GM19240 (cell line): ENCODE results near the gene MDGA2.
"Not testable (repeated sequence)": the region's sequence is repeated elsewhere in the genome, so short reads cannot be mapped to it uniquely, and the experiment has no call there.

ENCODE experiments used
- DNase-seq: peaks from one replicate; pipeline ENCODE4 v3.0.0; 2011; ENCODE audit warnings: low spot score; ENCODE audit not compliant: insufficient read length

Gene MDGA2

GRCh38 chr14:46964378-46964777, 711.0 kb downstream of the MDGA2 start:
- DNase-seq: no peak

- no peak for DNase-seq
Observed at GRCh38 chr14:46951103-46951502, 724.3 kb downstream of the MDGA2 start.

- no peak for DNase-seq
Observed at GRCh38 chr14:46940611-46941010, 734.8 kb downstream of the MDGA2 start.

DNA sequence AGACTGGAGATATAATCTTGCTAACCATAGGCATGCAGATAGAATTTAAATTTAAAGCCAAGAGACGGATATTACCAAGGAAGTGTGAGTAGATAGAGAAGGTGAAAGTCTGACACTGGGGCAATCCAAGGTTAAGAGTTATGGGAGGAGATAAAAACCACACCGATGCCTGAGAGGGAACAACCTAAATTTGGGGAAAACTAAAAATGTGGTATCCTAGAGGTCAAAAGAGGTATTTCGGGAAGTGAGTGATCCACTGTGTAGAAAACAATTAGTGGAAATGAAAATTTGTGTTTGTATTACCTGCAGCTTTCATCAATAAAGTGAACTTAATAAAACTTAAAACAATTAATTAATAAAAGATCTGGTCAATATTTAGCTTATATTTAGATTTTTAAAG, 754.9 kb downstream of the MDGA2 start:
- DNase-seq: no peak

DNA sequence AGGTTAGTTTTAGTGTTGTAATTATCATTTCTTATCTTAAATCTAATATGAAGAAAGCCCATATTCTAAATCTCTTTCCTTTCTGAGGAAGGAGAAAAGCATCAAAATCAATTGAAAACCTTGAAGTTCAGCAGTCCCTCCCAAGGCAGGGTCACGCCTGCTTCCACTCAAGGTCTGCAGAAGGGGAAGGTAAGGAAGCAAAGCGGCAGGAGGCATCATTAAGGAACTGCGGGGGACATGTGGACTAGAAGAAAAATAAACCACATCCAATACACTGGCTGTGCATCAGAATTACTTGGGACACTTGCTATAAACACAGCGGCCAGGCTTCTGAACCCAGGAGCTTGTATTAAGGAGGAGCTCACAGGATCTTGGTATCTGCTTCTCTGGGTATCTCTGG, 759.9 kb downstream of the MDGA2 start:
- not testable (repeated sequence) for DNase-seq

DNA sequence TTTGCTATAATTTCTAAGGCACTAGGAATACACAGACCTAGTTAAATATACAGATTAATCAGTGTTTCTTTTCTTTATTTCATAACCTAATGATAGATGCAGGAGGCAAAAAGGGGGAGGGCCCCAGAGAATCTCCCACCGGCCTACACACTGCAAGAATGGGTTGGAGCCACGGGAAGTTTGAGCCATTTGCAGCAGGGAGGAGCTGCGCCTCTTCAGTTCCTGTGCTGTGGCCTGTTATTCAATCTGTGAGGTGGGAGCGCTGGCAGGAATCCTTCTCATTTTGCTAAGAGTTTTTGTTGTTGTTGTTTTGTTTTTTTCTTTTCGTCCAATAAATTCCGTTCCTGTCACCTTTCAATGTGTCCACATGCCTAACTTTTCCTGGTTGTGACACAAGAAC, 772.6 kb downstream of the MDGA2 start:
- no peak for DNase-seq

GRCh38 chr14:46894476-46894875, 780.9 kb downstream of the MDGA2 start:
- no peak for DNase-seq

GRCh38 chr14:46887144-46887543, 788.3 kb downstream of the MDGA2 start:
- no peak for DNase-seq

DNA sequence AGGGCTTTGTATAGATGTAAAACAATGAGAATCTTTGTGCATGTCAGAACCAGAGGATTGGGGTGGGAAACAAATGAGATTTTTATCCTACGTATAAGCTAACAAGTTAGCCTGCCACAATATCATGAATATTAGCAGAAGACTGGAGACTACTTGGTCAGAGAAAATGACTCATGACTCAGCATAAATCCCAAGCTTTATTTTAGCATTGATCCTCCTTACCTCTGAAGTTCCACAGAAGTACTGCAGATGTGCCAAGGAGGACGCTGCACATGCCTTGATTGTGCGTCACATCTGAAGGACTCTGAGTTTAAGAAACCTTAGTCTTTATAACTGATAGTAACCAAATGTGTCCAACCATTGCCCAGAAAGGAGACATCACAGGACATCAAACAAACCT, 789.8 kb downstream of the MDGA2 start:
- no peak for DNase-seq

DNA sequence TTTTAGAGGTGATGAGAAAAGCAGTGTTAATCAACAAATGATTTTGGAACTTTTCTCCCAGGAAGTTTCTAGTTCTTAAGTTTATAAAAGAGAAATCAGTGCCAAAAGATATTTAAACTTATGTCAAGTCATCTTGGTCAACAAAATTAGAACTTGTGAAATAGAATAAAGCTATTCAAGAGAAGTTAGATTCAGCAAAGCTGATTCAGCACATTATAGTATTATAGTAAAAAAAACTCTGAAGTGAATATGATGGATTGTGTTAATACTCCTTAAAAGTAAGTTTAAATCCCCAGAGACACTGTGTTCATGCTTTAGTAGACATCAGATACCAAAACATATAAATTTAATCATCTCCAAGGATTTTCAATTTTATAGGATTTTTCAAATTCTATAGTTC, 813.7 kb downstream of the MDGA2 start:
- no peak for DNase-seq

GRCh38 chr14:46840944-46841720, 834.3 kb downstream of the MDGA2 start:
- no peak for DNase-seq

DNA sequence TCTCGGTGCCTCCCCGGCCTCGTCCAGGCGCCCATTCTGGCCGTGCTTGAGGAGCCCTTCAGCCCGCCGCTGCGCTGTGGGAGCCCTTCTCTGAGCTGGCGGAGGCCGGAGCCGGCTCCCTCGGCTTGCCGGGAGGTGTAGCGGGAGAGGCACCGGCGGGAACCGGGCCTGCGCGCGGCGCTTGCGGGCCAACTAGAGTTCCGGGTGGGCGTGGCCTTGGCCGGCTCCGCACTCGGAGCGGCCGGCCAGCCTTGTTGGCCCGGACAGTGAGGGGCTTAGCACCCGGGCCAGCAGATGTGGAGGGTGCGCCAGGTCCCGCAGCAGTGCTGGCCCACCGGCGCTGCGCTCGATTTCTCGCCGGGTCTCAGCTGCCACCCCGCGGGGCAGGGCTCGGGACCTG, 855.1 kb downstream of the MDGA2 start:
- no peak for DNase-seq

GRCh38 chr14:46819117-46819516, 856.3 kb downstream of the MDGA2 start:
- DNase-seq: no peak

DNA sequence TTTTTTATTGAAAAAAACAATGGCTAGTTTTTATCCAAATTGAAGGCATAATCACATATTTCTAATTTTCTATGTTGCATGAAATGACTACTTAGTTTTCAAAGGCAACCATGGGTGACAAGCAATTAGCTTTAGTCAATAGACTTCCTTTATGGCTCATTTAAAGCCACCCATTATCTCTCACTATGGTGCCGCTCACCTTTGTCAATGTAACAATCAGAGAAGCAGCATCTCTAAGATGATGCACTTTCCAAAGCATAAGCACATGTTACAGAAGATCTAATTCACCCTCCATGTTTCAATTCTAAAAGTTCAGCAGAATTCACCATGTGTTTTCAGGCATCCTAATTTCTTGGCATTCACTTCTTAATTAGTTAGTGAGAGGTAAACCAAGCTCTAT, 857.3 kb downstream of the MDGA2 start:
- no peak for DNase-seq

- DNase-seq: no peak
Observed at GRCh38 chr14:46793144-46793543, 882.3 kb downstream of the MDGA2 start.
